GM19328 (cell line): Measurements from ENCODE around the gene ICAM5.

Experiments used
- ATAC-seq: cut with Tn5 transposase; IDR thresholded peaks from one replicate; pipeline ENCODE4 v1.9.1; 2021; ENCODE audit warnings: mild to moderate bottlenecking, moderate library complexity; ENCODE audit not compliant: unreplicated experiment

The ICAM5 gene

GRCh38 chr19:10339977-10340376 is 50.2 kb downstream of the ICAM5 start:
- no peak for ATAC-seq

- no peak for ATAC-seq
These were observed 53.7 kb downstream of the ICAM5 start for GRCh38 chr19:10343495-10343894.

- ATAC-seq, result no peak
These were observed 55.0 kb downstream of the ICAM5 start for GRCh38 chr19:10344780-10345179.
